Nephron (organoid): ENCODE results near the gene ARNT2.

ENCODE experiments used
- H3K27ac Mint-ChIP-seq, 3 experiments: 2 replicates each; pipeline ENCODE4 v1.8.0; 2020; ENCODE audit warnings: mixed read lengths in 3 of 3, mild to moderate bottlenecking in 2 of 3, moderate library complexity in 1 of 3
- H3K27me3 Mint-ChIP-seq: 2 replicates; pipeline ENCODE4 v1.8.0; 2021; ENCODE audit warnings: low read depth, mild to moderate bottlenecking, moderate library complexity, mixed read lengths
- H3K36me3 Mint-ChIP-seq: 2 replicates; pipeline ENCODE4 v1.8.0; 2020; ENCODE audit warnings: low read depth, mixed read lengths
- H3K4me1 Mint-ChIP-seq: 2 replicates; pipeline ENCODE4 v1.8.0; 2020; ENCODE audit warnings: mixed read lengths
- H3K4me3 Mint-ChIP-seq, 3 experiments: 2 replicates each; pipeline ENCODE4 v1.8.0; 2020; ENCODE audit warnings: mild to moderate bottlenecking in 3 of 3, mixed read lengths in 3 of 3, moderate library complexity in 2 of 3
- H3K9me3 Mint-ChIP-seq: 2 replicates; pipeline ENCODE4 v1.8.0; 2020; ENCODE audit warnings: mixed read lengths
- TF ChIP-seq, protein P1 (sequence below), 3 experiments: fragments of 200-600 bp; sonication (generic); IDR thresholded peaks; one replicate each; pipeline ENCODE4 v1.5.0; 2021; ENCODE audit warnings: antibody characterized with exemption in 3 of 3; ENCODE audit not compliant: unreplicated experiment in 3 of 3

Gene ARNT2

DNA sequence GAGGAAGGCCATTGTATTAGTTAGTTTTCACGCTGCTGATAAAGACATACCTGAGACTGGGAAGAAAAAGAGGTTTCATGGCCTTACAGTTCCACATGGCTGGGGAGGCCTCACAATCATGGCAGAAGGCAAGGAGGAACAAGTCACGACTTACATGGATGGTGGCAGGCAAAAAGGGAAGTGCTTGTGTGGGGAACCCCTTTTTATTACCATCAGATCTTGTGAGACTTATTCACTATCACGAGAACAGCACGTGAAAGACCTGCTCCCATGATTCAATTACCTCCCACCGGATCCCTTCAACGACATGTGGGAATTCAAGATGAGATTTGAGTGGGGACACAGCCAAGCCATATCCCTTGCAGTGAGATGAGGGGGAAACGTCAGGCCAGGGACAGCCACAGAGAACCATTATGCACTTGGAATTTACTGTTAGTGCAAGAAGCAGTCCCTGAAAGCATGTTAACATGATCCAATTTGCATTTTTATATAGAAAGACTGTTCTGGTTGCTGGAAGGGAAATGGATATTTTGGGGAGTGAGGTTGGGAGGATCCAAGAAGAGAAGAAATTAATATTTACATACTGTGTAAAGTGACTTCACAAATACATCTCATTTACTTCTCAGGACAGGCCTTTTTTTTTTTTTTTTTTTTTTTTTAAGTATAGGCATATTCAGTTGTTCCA is 87.1 kb downstream of the ARNT2 start:
- no peak overlapping the region for H3K4me3 Mint-ChIP-seq
- H3K4me1 Mint-ChIP-seq, result peaks cover 70% of the 10 kb centered on the region
- peaks cover 4% of the 10 kb centered on the region for H3K27me3 Mint-ChIP-seq
- H3K9me3 Mint-ChIP-seq, result no peaks in the 10 kb centered on the region
- peaks cover 27% of the 10 kb centered on the region for H3K36me3 Mint-ChIP-seq
- TF ChIP-seq, protein P1, sequence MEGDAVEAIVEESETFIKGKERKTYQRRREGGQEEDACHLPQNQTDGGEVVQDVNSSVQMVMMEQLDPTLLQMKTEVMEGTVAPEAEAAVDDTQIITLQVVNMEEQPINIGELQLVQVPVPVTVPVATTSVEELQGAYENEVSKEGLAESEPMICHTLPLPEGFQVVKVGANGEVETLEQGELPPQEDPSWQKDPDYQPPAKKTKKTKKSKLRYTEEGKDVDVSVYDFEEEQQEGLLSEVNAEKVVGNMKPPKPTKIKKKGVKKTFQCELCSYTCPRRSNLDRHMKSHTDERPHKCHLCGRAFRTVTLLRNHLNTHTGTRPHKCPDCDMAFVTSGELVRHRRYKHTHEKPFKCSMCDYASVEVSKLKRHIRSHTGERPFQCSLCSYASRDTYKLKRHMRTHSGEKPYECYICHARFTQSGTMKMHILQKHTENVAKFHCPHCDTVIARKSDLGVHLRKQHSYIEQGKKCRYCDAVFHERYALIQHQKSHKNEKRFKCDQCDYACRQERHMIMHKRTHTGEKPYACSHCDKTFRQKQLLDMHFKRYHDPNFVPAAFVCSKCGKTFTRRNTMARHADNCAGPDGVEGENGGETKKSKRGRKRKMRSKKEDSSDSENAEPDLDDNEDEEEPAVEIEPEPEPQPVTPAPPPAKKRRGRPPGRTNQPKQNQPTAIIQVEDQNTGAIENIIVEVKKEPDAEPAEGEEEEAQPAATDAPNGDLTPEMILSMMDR (IDR thresholded peaks at IDR 0.05; ENCODE audit: unreplicated experiment in 3 of 3), result no peak
- peak overlapping the region; percentile 1 to 42 (median 29) for H3K27ac Mint-ChIP-seq

DNA sequence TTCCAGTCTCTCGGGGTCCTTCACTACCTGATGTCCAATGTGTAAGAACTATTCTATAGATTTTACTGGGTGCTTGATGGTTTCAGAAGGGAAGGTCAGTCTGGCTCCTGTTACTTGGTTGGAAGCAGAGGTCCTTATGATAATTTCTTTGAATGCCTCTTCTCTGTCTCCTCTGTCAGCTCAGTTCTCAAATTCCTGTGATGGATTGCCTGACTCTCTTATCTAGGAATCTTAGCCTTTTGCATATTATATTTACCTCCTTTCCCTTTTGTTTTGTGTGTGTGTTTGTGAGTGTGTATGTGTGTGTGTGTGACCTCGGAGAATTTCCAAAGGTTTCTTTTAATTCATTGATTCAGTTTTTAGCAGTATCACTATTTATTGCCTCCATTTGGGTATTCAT is 88.2 kb downstream of the ARNT2 start:
- H3K27ac Mint-ChIP-seq, result peak overlapping the region; percentile 6 to 75 (median 8)
- peaks cover 77% of the 10 kb centered on the region for H3K4me1 Mint-ChIP-seq
- TF ChIP-seq, protein P1 (IDR thresholded peaks at IDR 0.05; ENCODE audit: unreplicated experiment in 3 of 3), result no peak
- no peaks in the 10 kb centered on the region for H3K9me3 Mint-ChIP-seq
- peaks cover 4% of the 10 kb centered on the region for H3K27me3 Mint-ChIP-seq
- no peak overlapping the region for H3K4me3 Mint-ChIP-seq
- peaks cover 22% of the 10 kb centered on the region for H3K36me3 Mint-ChIP-seq

GRCh38 chr15:80492874-80493273 is 88.7 kb downstream of the ARNT2 start:
- Mint-ChIP-seq H3K27me3 (peaks cover 4% of the 10 kb centered on the region), H3K4me3 (no peak overlapping the region), H3K4me1 (peaks cover 79% of the 10 kb centered on the region), H3K9me3 (no peaks in the 10 kb centered on the region), H3K27ac (peak overlapping the region; percentile 6 to 75 (median 8)), H3K36me3 (peaks cover 22% of the 10 kb centered on the region)
- TF ChIP-seq, protein P1 (IDR thresholded peaks at IDR 0.05; ENCODE audit: unreplicated experiment in 3 of 3), result no peak

GRCh38 chr15:80494351-80494751 is 90.2 kb downstream of the ARNT2 start:
- Mint-ChIP-seq H3K27ac (peak overlapping the region; percentile 75 to 90 (median 84)), H3K27me3 (peaks cover 4% of the 10 kb centered on the region), H3K4me1 (peaks cover 86% of the 10 kb centered on the region), H3K36me3 (peaks cover 25% of the 10 kb centered on the region), H3K4me3 (no peak overlapping the region), H3K9me3 (no peaks in the 10 kb centered on the region)
- TF ChIP-seq, protein P1 (IDR thresholded peaks at IDR 0.05; ENCODE audit: unreplicated experiment in 3 of 3), result no peak

DNA sequence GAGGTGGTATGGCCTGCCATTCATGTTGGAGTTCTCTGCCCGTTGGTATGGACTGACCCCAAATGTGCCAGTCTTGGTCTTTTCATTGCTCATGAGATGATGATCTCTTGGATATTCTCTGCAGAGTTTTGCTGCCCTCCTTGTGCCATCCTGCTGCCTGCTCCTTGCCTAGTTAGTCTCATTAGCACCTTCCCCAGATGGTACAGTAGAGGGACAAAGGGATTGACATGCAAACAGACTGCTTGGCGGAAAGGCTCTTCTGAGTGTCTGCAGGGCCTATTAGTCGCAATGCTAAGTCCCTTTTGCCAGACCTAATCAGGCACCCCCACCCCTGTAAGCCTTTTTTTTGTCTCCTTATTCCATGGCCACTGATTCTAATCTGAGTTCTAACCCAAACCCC is 90.6 kb downstream of the ARNT2 start:
- peak overlapping the region; percentile 75 to 90 (median 84) for H3K27ac Mint-ChIP-seq
- peaks cover 86% of the 10 kb centered on the region for H3K4me1 Mint-ChIP-seq
- peaks cover 28% of the 10 kb centered on the region for H3K36me3 Mint-ChIP-seq
- peaks cover 4% of the 10 kb centered on the region for H3K27me3 Mint-ChIP-seq
- TF ChIP-seq, protein P1 (IDR thresholded peaks at IDR 0.05; ENCODE audit: unreplicated experiment in 3 of 3), result no peak
- no peak overlapping the region for H3K4me3 Mint-ChIP-seq
- no peaks in the 10 kb centered on the region for H3K9me3 Mint-ChIP-seq

DNA sequence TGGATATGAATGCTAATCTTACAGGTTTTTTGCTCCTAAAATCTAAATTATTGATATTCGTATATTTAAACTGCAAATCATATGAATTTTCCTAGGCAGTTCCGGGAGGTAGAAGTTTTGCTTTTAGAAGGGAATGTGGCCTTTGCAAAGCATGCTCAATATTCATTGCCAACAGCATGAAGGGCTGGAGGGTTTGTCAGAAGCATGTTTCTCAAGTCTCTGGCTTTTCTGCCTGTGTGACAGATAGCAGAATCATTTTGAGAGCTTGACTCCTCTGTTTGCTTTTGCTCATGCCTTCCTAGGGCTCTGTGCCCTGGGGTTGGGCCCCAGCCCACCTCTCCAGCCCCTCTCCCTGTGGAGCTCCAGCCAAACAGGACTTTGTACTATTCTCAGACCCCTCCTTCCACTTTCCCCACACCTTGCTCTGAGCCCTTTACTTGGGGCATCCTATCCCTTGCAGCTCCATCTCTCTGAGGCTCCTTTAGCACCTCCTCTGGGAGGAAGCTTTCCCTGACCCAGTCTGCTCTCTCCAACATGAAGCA is 91.3 kb downstream of the ARNT2 start:
- Mint-ChIP-seq H3K9me3 (no peaks in the 10 kb centered on the region), H3K36me3 (peaks cover 27% of the 10 kb centered on the region), H3K4me1 (peaks cover 86% of the 10 kb centered on the region), H3K27me3 (peaks cover 4% of the 10 kb centered on the region), H3K4me3 (no peak overlapping the region), H3K27ac (peak overlapping the region; percentile 75 to 90 (median 84))
- TF ChIP-seq, protein P1 (IDR thresholded peaks at IDR 0.05; ENCODE audit: unreplicated experiment in 3 of 3), result no peak
